DMS79 (cell line): ENCODE measurements around the gene KCNG2.

Experiments
- DNase-seq: peaks from one replicate; lab custom pipeline; 2025; lab: John Stamatoyannopoulos, UW

The KCNG2 gene

GRCh38 chr18:79786304-79786703 is 11.4 kb upstream of the KCNG2 start:
- DNase-seq = no peak

- no peak for DNase-seq
Measured at GRCh38 chr18:79786786-79787526, 10.8 kb upstream of the KCNG2 start.

GRCh38 chr18:79787527-79787864 is 10.2 kb upstream of the KCNG2 start:
- DNase-seq = no peak

- DNase-seq = no peak
Measured at GRCh38 chr18:79787865-79788733, 9.6 kb upstream of the KCNG2 start.

GRCh38 chr18:79788734-79789085 is 9.0 kb upstream of the KCNG2 start:
- no peak for DNase-seq

- no peak for DNase-seq
Measured at GRCh38 chr18:79789091-79789891, 8.4 kb upstream of the KCNG2 start.

- DNase-seq = no peak
Measured at GRCh38 chr18:79789901-79790890, 7.5 kb upstream of the KCNG2 start.

- DNase-seq = no peak
Measured at GRCh38 chr18:79790996-79791972, 6.5 kb upstream of the KCNG2 start.

- no peak for DNase-seq
Measured at GRCh38 chr18:79792096-79792987, 5.4 kb upstream of the KCNG2 start.

- no peak for DNase-seq
Measured at GRCh38 chr18:79792988-79793355, 4.8 kb upstream of the KCNG2 start.

GRCh38 chr18:79794846-79795245 is 2.9 kb upstream of the KCNG2 start:
- DNase-seq = no peak

- no peak for DNase-seq
Measured at GRCh38 chr18:79795446-79795845, 2.3 kb upstream of the KCNG2 start.

GRCh38 chr18:79796016-79796415 is 1.7 kb upstream of the KCNG2 start:
- DNase-seq = no peak

GRCh38 chr18:79796531-79797405 is 970 bp upstream of the KCNG2 start:
- peak; percentile 27 for DNase-seq

GRCh38 chr18:79798346-79798998 is 734 bp downstream of the KCNG2 start:
- DNase-seq = no peak

GRCh38 chr18:79798999-79799370 is 1.2 kb downstream of the KCNG2 start:
- no peak for DNase-seq

GRCh38 chr18:79799619-79800370 is 2.1 kb downstream of the KCNG2 start:
- no peak for DNase-seq
